Measurements from ENCODE around the gene HIPK2. TPM values are rescaled to one million over a fixed set of nuclear protein-coding genes. Genes with fewer than 3 reads are reported as not detected.

Gene HIPK2
- total and polyA plus RNA-seq, 2 experiments from 2014 or later = 18.2 to 22.9 TPM

DNA sequence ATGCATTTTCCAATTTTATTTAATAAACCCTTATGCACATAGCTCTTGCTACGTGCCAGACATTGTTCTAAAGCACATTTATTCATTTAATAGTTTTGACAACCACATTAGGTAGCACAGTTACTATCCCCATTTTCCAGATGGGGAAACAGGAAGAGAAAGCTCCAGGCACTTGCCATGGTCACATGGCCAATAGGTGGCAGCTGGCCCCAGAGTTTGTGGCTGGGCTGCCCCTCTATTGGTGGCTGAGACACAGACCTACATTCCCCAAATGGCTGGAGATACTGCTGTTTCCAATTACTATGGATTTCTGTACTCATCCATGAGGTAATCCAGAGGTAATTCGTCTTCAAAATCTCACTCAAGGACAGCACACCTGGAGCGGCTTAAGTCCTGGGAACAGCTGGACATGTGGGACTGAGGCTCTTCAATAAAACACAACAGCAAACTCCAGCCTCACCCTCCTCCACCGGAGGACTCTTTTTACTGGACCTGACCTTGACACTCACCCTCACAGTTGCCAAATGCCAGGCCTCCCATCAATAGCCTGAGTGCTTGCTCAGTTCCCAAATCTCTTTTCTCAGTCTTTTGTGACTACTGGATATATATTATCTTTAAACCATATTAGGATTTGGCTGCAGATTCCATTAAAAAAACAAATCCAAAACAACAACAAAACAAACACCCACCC lies 148.3 kb downstream of the HIPK2 start:
- TF ChIP-seq EZH2phosphoT487 (IDR thresholded peaks at IDR 0.05; ENCODE audit: low read depth, severe bottlenecking, unreplicated experiment) (no peak), EZH2 (IDR thresholded peaks at IDR 0.05; ENCODE audit: borderline replicate concordance) (no peak)
- TF ChIP-seq, protein P1, sequence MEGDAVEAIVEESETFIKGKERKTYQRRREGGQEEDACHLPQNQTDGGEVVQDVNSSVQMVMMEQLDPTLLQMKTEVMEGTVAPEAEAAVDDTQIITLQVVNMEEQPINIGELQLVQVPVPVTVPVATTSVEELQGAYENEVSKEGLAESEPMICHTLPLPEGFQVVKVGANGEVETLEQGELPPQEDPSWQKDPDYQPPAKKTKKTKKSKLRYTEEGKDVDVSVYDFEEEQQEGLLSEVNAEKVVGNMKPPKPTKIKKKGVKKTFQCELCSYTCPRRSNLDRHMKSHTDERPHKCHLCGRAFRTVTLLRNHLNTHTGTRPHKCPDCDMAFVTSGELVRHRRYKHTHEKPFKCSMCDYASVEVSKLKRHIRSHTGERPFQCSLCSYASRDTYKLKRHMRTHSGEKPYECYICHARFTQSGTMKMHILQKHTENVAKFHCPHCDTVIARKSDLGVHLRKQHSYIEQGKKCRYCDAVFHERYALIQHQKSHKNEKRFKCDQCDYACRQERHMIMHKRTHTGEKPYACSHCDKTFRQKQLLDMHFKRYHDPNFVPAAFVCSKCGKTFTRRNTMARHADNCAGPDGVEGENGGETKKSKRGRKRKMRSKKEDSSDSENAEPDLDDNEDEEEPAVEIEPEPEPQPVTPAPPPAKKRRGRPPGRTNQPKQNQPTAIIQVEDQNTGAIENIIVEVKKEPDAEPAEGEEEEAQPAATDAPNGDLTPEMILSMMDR (IDR thresholded peaks at IDR 0.05; ENCODE audit: poor library complexity) = no peak
- no peaks in the 10 kb centered on the region for H3K4me1 ChIP-seq (ENCODE audit: insufficient read depth)
- H3K4me3 ChIP-seq = no peak overlapping the region
- H3K36me3 ChIP-seq (replicated peaks; ENCODE audit: insufficient read depth, low read depth) = no peaks in the 10 kb centered on the region
- H2AFZ ChIP-seq = no peak overlapping the region
- H4K20me1 ChIP-seq (ENCODE audit: insufficient read depth, poor library complexity, severe bottlenecking) = peaks cover 2% of the 10 kb centered on the region
- H3K9me2 ChIP-seq (replicated peaks; ENCODE audit: insufficient read depth) = no peaks in the 10 kb centered on the region
- H3K27me3 ChIP-seq = no peaks in the 10 kb centered on the region
- no peak overlapping the region for H3K27ac ChIP-seq
- H3K79me2 ChIP-seq = no peaks in the 10 kb centered on the region
- WGBS (ENCODE audit: low lambda C conversion rate, missing lambda C conversion rate) = 83% methylated on average over 4 of the region's 4 CpGs
- DNase-seq (ENCODE audit: low spot score) = no peak
- H3K4me2 ChIP-seq = no peak overlapping the region
- no peaks in the 10 kb centered on the region for H3K9me3 ChIP-seq (ENCODE audit: low read depth)

DNA sequence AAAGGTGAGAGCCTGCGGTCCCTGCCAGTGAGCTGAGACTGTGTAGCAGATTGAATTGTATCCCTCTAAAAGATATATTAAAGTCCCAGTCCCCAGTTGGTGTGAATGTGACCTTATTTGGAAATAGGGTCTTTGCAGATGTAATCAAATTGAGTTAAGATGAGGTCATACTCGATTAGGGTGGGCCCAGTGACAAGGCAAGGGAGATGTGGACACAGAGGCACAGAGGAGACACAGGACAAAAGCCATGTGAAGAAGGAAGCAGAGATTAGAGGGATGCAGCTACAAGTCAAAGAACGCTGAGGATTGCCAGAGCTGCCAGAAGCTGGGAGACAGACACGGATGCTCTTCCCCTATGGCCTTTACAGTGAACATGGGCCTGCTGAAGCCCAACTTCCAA lies 150.0 kb downstream of the HIPK2 start:
- Histone ChIP-seq H3K9me3 (ENCODE audit: low read depth) (no peaks in the 10 kb centered on the region), H3K27ac (no peak overlapping the region), H4K20me1 (ENCODE audit: insufficient read depth, poor library complexity, severe bottlenecking) (peaks cover 2% of the 10 kb centered on the region), H3K79me2 (no peaks in the 10 kb centered on the region), H3K4me3 (no peak overlapping the region), H3K4me1 (ENCODE audit: insufficient read depth) (no peaks in the 10 kb centered on the region), H3K36me3 (replicated peaks; ENCODE audit: insufficient read depth, low read depth) (no peaks in the 10 kb centered on the region), H3K27me3 (no peaks in the 10 kb centered on the region), H3K9me2 (replicated peaks; ENCODE audit: insufficient read depth) (no peaks in the 10 kb centered on the region), H3K4me2 (no peak overlapping the region), H2AFZ (no peak overlapping the region)
- WGBS (ENCODE audit: low lambda C conversion rate, missing lambda C conversion rate) = 95% methylated on average over 4 of the region's 4 CpGs
- no peak for DNase-seq (ENCODE audit: low spot score)
- TF ChIP-seq EZH2phosphoT487 (IDR thresholded peaks at IDR 0.05; ENCODE audit: low read depth, severe bottlenecking, unreplicated experiment) (no peak), EZH2 (IDR thresholded peaks at IDR 0.05; ENCODE audit: borderline replicate concordance) (no peak)
- TF ChIP-seq, protein P1 (IDR thresholded peaks at IDR 0.05; ENCODE audit: poor library complexity) = no peak

DNA sequence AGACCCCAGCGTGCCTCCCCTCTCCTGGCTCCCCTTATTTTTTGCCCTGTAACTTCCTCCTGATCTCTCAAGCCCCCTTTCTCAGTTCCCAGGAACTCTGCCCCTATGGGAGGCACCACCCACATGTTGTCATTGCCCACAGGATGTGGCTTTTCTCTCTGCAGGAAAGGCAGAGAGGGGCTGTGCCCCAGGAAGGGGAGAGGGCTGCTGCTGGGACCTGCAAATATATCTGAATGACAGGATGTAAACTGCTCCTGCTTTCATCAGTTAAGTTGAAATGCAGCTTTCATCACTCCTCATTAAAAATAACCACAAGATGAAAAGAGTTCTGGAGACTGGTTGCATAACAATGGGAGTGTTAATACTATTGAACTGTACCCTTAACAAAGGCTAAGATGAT lies 151.0 kb downstream of the HIPK2 start:
- Histone ChIP-seq H4K20me1 (ENCODE audit: insufficient read depth, poor library complexity, severe bottlenecking) (no peaks in the 10 kb centered on the region), H3K27ac (no peak overlapping the region), H3K9me3 (ENCODE audit: low read depth) (no peaks in the 10 kb centered on the region), H3K36me3 (replicated peaks; ENCODE audit: insufficient read depth, low read depth) (no peaks in the 10 kb centered on the region), H3K4me2 (no peak overlapping the region), H3K27me3 (no peaks in the 10 kb centered on the region), H3K4me3 (no peak overlapping the region), H3K9me2 (replicated peaks; ENCODE audit: insufficient read depth) (no peaks in the 10 kb centered on the region), H3K4me1 (ENCODE audit: insufficient read depth) (no peaks in the 10 kb centered on the region), H3K79me2 (no peaks in the 10 kb centered on the region), H2AFZ (no peak overlapping the region)
- TF ChIP-seq EZH2phosphoT487 (IDR thresholded peaks at IDR 0.05; ENCODE audit: low read depth, severe bottlenecking, unreplicated experiment) (no peak), EZH2 (IDR thresholded peaks at IDR 0.05; ENCODE audit: borderline replicate concordance) (no peak)
- TF ChIP-seq, protein P1 (IDR thresholded peaks at IDR 0.05; ENCODE audit: poor library complexity) = no peak
- no peak for DNase-seq (ENCODE audit: low spot score)
- 93% methylated on average over 1 of the region's 1 CpG for WGBS (ENCODE audit: low lambda C conversion rate, missing lambda C conversion rate)

All from hepatocyte (in vitro differentiated cells).